C4-2B (cell line): ENCODE measurements around the gene ARHGAP26.

ENCODE experiments used
- ZFX ChIP-seq: fragments of 450-650 bp; IDR thresholded peaks from 2 replicates; pipeline ENCODE4 v1.6.1; 2017
- TF ChIP-seq, protein P1 (sequence below): fragments of 450-650 bp; conservative IDR thresholded peaks from 2 replicates; pipeline ENCODE4 v1.5.1; 2017; ENCODE audit warnings: mild to moderate bottlenecking

DNA sequence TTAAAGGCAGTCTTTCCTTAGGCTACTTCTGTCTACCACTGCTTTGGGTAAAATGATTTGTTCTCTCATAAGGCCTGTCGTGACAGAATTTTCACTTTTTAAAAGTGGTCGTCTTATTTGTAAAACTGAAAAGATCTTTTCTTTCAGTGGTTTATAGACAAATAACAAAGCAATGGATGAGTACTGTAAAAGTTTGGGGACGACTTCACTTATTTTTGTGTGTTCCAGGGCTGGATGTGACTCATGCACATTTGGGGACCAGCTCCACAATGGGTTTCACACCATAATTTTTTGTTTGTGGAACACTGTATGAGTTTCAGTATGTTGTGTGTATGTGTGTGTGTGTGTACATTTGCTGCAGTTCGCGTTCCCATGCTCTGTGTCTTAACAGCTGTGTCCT lies 53.6 kb downstream of the ARHGAP26 start:
- TF ChIP-seq, protein P1, sequence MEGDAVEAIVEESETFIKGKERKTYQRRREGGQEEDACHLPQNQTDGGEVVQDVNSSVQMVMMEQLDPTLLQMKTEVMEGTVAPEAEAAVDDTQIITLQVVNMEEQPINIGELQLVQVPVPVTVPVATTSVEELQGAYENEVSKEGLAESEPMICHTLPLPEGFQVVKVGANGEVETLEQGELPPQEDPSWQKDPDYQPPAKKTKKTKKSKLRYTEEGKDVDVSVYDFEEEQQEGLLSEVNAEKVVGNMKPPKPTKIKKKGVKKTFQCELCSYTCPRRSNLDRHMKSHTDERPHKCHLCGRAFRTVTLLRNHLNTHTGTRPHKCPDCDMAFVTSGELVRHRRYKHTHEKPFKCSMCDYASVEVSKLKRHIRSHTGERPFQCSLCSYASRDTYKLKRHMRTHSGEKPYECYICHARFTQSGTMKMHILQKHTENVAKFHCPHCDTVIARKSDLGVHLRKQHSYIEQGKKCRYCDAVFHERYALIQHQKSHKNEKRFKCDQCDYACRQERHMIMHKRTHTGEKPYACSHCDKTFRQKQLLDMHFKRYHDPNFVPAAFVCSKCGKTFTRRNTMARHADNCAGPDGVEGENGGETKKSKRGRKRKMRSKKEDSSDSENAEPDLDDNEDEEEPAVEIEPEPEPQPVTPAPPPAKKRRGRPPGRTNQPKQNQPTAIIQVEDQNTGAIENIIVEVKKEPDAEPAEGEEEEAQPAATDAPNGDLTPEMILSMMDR = no peak
- no peak for TF ChIP-seq ZFX
